ENCODE results near the gene NRTN.
"Not testable (repeated sequence)": the region's sequence is repeated elsewhere in the genome, so short reads cannot be mapped to it uniquely, and the experiment has no call there.

Gene NRTN, protein sequence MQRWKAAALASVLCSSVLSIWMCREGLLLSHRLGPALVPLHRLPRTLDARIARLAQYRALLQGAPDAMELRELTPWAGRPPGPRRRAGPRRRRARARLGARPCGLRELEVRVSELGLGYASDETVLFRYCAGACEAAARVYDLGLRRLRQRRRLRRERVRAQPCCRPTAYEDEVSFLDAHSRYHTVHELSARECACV

DNA sequence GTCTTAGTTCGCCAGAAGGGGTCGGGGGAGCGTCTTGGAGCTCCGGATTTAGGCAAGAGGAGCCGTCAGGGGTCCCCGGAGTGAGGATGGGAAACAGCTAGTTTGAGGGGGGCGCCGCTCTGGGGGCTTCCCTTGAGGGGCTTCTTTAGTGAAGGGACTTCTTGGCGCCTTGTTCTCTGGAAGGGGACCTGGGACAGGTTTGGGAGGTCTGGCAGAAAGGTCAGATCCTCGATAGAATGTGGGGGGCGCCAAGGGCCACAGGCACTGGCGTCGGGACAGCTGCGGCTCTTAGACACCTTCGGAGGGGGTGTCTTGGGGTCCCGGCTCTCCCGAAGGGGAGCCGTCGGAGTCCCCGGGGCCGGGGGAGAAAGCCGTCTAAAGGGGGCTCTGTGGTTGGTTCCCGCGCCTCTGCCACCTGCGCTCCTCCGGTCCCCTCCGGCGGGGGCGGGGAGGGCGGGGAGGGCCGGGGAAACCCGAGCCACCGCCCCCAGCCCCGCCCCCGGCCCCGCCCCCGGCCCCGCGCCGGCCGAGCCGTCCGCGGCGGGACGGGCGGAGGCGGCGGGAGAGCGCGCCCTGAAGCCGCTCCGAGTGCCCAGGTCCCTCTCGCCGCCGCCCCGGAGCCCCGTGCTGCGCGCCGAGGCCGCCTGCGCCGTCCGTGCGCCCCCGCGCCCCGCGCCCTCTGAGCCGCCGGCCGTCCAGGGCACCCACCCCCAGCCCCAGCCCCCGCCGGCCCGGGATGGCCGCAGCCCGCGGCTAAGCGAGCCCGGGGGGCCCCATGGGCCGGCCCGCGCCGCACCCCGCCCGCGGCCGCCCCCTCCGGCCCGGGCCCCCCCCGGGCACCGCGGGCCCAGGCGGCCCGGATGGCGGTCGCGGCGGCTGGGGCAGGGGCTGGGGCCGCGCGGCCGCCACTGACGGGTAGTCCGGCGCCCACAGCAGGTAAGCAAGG, at the start of gene NRTN:
TSS of gene NRTN (plus strand) at position 552 of the 946 bp plus-strand sequence. CDS start 19,099 bp downstream, outside the sequence.
- peak; percentile 27 for ATAC-seq
- Mint-ChIP-seq H3K9me3 (no peaks in the 10 kb centered on the region), H3K4me1 (peaks cover 45% of the 10 kb centered on the region), H3K27ac (peak within 1 kb of the TSS; percentile 96 to 97), H3K27me3 (peaks cover 56% of the 10 kb centered on the region), H3K4me3 (peak within 1 kb of the TSS; percentile 94 to 98)
- DNase-seq: peak; percentile 50 to 54

DNA sequence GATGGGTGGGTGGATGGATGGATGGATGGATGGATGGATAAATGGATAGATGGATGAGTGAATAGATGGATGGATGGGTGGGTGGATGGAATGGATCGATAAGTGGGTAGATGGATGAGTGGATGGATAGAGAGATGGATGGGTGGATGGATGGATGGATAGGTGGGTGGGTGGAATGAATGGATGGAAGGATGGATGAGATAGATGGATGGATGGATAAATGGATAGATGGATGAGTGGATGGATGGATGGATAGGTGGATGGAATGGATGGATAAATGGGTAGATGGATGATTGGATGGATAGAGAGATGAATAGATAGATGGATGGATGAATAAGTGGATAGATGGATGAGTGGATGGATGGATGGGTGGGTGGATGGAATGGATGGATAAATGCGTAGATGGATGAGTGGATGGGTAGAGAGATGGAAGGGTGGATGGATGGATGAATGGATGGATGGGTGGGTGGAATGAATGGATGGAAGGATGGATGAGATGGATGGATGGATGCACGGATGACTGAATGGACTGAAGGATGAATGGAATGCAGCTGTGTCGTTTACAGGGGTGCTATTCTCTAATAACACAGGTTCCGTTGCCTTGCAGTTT, 42.2 kb upstream of the NRTN start:
- Mint-ChIP-seq H3K4me3 (no peak overlapping the region), H3K9me3 (peaks cover 9 to 10% of the 10 kb centered on the region in 2 donors), H3K4me1 (no peaks in the 10 kb centered on the region), H3K27ac (no peak overlapping the region), H3K27me3 (no peaks in the 10 kb centered on the region)
- DNase-seq: no peak
- no peak for ATAC-seq

DNA sequence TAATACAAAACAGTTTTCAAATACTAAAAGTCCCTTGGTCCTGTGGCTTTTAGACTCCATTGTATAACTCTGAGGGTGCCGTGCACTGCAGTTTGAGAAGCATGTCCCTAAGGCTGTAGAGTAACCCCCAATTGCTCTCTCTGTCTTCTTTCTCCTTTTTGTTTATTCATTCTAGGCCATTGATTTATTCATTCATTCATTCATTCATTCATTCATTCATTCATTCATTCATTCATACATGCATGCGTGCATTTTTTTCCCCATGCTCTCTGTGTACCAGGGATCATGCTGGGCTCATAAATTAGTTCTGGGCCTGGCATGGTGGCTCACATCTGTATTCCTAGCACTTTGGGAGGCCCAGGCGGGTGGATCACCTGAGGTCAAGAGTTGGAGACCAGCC, 39.6 kb upstream of the NRTN start:
- no peak overlapping the region for H3K27ac Mint-ChIP-seq
- DNase-seq (no peak), ATAC-seq (no peak)
- H3K4me1 Mint-ChIP-seq: no peaks in the 10 kb centered on the region
- H3K4me3 Mint-ChIP-seq: no peak overlapping the region
- no peaks in the 10 kb centered on the region for H3K27me3 Mint-ChIP-seq
- H3K9me3 Mint-ChIP-seq: peaks cover 9 to 10% of the 10 kb centered on the region in 2 donors

DNA sequence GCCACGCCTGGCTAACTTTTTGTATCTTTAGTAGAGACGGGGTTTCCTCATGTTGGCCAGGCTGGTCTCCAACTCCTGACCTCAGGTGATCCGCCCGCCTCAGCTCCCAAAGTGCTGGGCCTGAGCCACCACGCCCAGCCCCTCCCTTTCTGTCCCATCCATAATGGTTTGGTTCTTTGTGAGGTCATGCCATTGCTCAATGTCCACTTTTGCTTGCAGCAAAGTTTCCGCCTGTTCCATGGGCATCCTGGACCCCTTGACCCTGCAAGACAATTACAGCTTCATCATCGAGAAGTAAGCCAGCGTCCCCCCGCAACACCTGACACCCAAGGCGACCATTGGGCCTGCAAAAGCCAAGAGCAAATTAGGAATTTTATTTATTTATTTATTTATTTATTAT, 36.9 kb upstream of the NRTN start:
- H3K27ac Mint-ChIP-seq: no peak overlapping the region
- no peak for ATAC-seq
- H3K9me3 Mint-ChIP-seq: peaks cover under 1 to 2% of the 10 kb centered on the region in 2 donors
- no peak overlapping the region for H3K4me3 Mint-ChIP-seq
- H3K4me1 Mint-ChIP-seq: peaks cover 4% of the 10 kb centered on the region
- H3K27me3 Mint-ChIP-seq: peaks cover 9% of the 10 kb centered on the region
- DNase-seq: no peak

DNA sequence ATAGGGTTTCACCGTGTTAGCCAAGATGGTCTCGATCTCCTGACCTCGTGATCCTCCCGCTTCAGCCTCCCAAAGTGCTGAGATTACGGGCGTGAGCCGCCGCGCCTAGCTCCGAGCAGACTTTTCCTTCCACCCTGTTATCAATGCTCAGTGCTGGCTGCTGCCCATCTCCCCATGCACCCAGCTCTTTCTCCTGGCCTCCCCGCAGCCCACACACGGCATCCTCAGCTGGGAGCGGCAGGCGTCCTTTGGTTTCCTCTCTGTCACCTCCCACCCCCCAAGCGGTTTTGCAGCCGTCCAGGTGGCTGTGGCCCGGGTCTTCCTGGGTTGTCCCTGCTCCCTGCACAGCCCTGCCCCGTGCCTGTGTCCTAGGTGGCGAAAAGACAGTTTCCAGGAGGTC, 32.5 kb upstream of the NRTN start:
- H3K27ac Mint-ChIP-seq: no peak overlapping the region
- DNase-seq (no peak), ATAC-seq (no peak)
- no peaks in the 10 kb centered on the region for H3K9me3 Mint-ChIP-seq
- H3K4me1 Mint-ChIP-seq: peaks cover 4% of the 10 kb centered on the region
- peaks cover 10% of the 10 kb centered on the region for H3K27me3 Mint-ChIP-seq
- no peak overlapping the region for H3K4me3 Mint-ChIP-seq

DNA sequence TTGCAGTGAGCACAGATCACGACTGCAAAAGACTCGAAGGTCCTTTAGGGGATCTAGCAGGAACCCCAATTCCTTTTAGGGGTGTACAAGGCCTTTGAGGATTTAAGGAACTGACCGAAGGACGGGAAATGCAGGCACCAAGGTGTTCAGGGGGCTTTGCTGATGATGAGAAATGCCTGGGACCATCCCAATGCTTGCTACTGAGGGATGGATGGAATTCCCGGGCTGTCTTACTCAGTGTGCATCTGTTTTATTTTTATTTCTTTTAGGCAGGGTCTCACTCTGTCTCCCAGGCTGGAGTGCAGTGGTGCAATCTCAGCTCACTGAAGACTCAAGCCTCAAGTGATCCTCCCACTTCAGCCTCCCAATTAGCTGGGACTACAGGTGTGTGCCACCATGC, 31.6 kb upstream of the NRTN start:
- Mint-ChIP-seq H3K27ac (no peak overlapping the region), H3K4me1 (peaks cover 4% of the 10 kb centered on the region), H3K9me3 (no peaks in the 10 kb centered on the region), H3K4me3 (no peak overlapping the region), H3K27me3 (peaks cover 10% of the 10 kb centered on the region)
- DNase-seq (no peak), ATAC-seq (no peak)

DNA sequence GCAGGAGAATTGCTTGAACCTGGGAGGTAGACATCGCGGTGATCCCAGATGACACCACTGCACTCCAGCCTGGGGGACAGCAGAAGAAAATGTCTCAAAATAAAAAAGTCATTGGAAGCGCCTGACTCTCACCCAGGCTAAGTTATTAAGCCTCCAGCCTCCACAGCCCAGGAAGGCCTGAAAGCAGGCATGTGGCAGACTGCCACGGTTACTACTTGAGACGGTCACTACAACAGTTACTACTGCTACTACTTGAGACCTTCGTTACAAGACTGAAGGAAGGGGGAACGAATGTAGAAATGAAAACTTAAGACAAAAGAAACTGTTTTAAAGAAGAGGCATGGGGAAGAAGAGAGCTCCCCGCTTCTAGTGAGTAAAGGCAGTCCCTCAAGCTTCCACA, 29.9 kb upstream of the NRTN start:
- no peak for ATAC-seq
- Mint-ChIP-seq H3K9me3 (no peaks in the 10 kb centered on the region), H3K27ac (no peak overlapping the region), H3K4me1 (peaks cover 4% of the 10 kb centered on the region), H3K27me3 (peaks cover 10% of the 10 kb centered on the region), H3K4me3 (no peak overlapping the region)
- DNase-seq: no peak

DNA sequence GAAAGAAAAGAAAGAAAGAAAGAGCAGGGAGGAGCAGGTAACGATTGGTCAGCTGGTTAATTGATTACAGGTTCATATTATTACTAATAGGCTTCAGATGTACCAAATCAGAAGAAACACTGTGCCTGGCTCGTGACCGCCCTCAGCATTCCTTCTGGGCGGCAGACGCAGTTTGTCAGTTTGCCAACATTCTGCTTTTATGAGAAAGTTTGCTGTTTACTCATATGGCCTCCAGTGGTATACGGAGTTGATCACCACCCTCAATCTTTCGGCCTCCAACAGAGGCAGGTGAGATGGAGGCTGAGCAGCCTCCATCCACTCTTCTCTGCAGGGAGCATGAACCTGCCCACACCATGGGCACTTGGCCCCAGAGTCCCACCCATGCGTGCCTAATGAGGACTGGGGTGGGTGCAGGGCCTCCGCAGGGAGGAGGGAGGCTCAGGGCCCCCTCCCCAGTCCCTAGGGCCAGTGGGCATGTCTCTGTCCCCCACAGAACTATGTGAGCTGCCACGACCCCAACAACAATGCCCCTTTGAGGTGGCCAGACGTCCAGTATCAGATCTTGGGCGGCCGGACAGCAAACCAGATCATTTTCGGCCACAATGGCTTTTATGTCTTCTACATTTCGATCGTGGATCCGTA, 29.1 kb upstream of the NRTN start:
- Mint-ChIP-seq H3K4me3 (no peak overlapping the region), H3K27me3 (peaks cover 10% of the 10 kb centered on the region), H3K9me3 (no peaks in the 10 kb centered on the region), H3K27ac (peak overlapping the region in 1 of 2 donors; percentile 23), H3K4me1 (peaks cover 4% of the 10 kb centered on the region)
- DNase-seq (no peak), ATAC-seq (no peak)

DNA sequence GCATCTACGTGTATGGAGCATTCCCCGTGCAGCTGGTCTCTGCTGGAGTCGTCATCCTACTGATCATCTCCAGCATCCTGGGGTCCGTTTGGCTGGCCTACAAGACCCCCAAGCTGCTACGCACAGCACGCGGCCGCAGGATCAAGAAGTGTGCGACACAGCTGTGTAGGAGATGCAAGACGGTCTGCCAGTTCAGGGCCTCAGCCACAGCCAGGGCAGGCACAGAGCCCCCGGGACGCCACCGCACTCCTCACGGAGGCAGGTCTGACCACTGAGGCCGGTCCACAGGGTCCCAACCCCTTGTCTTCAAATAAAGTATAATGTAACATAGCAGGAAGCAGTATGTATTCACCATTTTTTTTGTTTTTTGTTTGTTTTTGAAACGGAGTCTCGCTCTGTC, 26.5 kb upstream of the NRTN start:
- no peak for ATAC-seq
- Mint-ChIP-seq H3K27ac (no peak overlapping the region), H3K4me1 (no peaks in the 10 kb centered on the region), H3K9me3 (no peaks in the 10 kb centered on the region), H3K27me3 (no peaks in the 10 kb centered on the region), H3K4me3 (no peak overlapping the region)
- DNase-seq: no peak

DNA sequence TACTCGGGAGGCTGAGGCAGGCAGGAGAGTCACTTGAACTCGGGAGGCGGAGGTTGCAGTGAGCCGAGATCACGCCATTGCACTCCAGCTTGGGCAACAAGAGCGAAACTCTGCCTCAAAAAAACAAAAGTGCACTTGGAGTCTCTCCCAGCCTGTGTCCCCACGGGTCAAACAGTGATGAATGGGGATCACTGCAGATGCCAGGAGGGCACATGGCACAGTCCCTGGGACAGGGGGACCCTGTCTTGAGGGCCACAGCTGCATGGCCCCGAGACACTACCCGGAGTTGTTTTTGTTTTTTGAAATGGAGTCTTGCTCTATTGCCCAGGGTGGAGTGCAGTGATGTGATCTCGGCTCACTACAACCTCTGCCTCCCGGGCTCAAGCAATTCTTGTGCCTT, 24.0 kb upstream of the NRTN start:
- H3K4me3 Mint-ChIP-seq, H3K9me3 Mint-ChIP-seq, H3K27me3 Mint-ChIP-seq, ATAC-seq, H3K4me1 Mint-ChIP-seq, H3K27ac Mint-ChIP-seq, DNase-seq: not testable (repeated sequence)

DNA sequence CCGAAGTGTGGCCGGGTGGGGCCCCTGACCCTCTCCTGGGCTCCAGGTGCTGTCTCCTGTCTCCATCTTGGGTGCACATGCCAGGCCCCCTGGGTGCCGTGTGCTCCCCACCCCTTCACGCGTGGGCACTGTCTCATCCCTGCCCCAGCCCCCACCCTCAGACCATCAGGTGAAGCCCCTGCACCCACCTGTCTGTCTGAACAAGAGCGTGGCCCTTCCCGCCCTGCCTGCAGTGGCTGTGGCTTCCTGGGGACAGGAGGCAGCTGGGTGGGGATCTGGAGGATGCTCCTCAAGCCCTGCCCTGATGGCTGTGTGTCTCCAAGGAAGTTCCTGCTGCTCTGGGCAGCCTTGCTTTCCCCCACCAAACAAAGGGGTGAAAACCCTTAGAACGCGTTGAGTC, 22.5 kb upstream of the NRTN start:
- Mint-ChIP-seq H3K4me3 (no peak overlapping the region), H3K27me3 (no peaks in the 10 kb centered on the region), H3K4me1 (peaks cover 19% of the 10 kb centered on the region), H3K27ac (no peak overlapping the region), H3K9me3 (no peaks in the 10 kb centered on the region)
- ATAC-seq (peak; percentile 26), DNase-seq (no peak)

DNA sequence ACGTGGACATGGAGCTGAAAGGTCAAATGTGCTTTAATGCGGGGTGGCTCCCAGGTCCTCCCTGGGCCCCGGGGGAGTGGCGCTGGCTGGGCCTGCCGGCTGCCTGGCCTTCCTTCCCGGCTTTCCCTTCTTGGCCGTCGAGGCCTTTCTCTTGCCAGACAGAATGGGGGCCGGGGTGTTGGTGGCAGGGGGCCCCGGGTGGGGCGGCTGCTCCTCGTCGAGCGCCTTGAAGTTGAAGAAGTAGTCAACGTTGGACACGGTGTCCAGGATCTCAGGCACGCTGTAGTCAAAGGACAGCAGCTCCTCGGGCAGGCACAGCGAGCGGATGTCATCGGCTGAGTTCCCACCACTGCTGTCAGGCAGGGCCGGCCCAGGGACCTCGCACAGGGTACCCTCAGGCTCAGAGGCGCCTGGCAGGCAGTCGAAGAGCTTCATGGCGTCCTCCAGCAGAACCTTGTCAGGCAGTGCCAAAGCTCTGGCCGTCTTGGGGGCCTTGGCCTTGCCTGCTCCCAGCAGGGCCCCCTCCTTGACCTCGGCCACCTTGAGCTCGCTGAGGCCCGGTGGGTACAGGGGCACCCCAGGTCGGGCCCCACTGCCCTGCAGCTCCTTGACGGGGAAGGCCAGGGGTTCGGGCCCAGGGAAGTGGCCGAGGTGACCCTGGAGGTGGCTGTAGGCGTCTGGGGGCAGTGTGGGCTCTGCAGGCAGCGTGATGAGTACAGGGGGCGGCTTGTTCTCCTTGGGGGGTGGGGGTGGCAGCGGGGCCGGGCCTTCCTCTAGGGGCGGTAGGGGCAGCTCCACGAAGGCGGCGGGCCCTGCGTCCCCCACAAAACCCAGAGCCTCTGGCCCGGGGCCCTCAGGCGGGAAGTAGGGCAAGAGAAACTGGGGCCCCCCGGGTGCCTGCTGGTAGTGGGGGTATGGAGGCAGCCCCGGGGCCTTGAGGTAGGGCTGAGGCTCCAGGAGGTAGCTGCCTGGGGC, 21.6 kb upstream of the NRTN start:
- ATAC-seq (peak; percentile 24), DNase-seq (no peak)
- Mint-ChIP-seq H3K27me3 (no peaks in the 10 kb centered on the region), H3K4me3 (no peak overlapping the region), H3K9me3 (no peaks in the 10 kb centered on the region), H3K27ac (peak overlapping the region in 1 of 2 donors; percentile 67), H3K4me1 (peaks cover 23% of the 10 kb centered on the region)

DNA sequence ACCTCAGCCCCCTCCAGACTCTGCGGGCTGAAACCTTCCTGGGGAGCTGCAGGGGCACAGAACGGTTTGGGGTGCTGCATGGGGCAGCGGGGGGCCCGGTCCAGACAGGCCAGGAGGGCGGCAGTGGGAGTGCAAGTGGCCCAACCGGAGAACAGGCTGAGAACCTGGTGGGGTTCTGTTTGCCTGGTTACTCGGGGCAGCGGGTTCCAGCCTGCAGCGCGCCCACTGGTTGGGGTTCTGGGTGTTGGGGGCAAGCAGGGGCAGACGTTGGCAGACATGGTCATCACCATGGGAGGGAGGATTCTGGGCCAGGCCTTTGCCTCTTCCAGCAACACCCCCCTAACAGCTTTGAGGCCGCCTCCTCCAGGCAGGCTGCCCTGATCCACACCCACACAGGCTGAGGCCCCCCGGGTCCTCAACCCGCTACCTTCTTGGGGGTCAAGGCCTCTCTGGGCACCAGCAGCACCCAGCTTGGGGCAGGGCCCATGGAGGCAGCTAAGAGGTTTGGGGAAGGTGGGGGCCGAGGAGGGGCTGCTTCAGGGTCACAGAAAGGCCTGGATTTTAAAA, 20.2 kb upstream of the NRTN start, which contains the start of gene PRR22:
TSS of gene PRR22 (minus strand) at position 166 of the 567 bp plus-strand sequence. CDS start at position 80, 86 bp downstream.
- H3K9me3 Mint-ChIP-seq: no peaks in the 10 kb centered on the region
- ATAC-seq: peak; percentile 15

DNA sequence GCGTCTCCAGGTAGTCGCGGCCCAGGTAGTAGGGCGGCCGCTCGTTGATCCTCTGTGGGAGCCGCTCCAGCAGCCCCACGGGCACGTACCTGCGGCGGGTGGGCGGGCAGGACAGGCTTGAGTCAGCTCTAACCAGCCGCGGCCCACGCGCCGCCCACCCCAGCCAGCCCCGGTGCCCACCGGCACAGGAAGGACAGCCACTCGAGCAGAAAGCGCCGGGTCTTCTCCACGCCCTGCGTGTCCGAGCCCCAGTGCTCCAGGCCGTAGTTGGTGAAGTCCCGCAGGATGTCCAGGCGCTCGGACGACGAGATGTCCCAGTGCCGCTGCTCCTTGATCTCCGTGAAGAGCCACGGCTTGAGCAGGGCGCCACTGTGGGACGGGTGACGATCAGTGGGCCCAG, 19.4 kb upstream of the NRTN start:
- no peaks in the 10 kb centered on the region for H3K9me3 Mint-ChIP-seq
- H3K4me1 Mint-ChIP-seq: peaks cover 44% of the 10 kb centered on the region
- DNase-seq (no peak), ATAC-seq (no peak)
- no peak overlapping the region for H3K27ac Mint-ChIP-seq
- no peak overlapping the region for H3K4me3 Mint-ChIP-seq
- no peaks in the 10 kb centered on the region for H3K27me3 Mint-ChIP-seq

More for the DNA sequence above, 20.2 kb upstream of the NRTN start, which contains the start of gene PRR22:
- no peak for DNase-seq
- H3K27me3 Mint-ChIP-seq: no peaks in the 10 kb centered on the region
- no peak within 1 kb of the TSS for H3K4me3 Mint-ChIP-seq
- H3K4me1 Mint-ChIP-seq: peaks cover 36% of the 10 kb centered on the region
- H3K27ac Mint-ChIP-seq: peak within 1 kb of the TSS in 1 of 2 donors; percentile 27

Measured in stimulated activated naive CD8-positive, alpha-beta T cell treated with anti-CD3 and anti-CD28 coated beads, Interleukin-15, amount 100 ng/mL, for 72 hours (primary cell).